H1 (cell line): Measurements from ENCODE around the gene HBEGF. TPM values are rescaled to one million over a fixed set of nuclear protein-coding genes. Genes with fewer than 3 reads are reported as not detected.

Source experiments
- CTCF ChIA-PET: fragments of 300-600 bp; sonication (Branson Sonifier 250); formaldehyde crosslinking; loops from one replicate; lab custom pipeline; 2021; ENCODE audit not compliant: partially characterized antibody; lab: Charles Lee
- POLR2A ChIA-PET: fragments of 300-600 bp; sonication (Branson Sonifier 250); formaldehyde crosslinking; loops from one replicate; lab custom pipeline; 2021; ENCODE audit warnings: inconsistent platforms; ENCODE audit not compliant: partially characterized antibody; lab: Charles Lee
- DNase-seq, 2 experiments: peaks; one replicate each; pipeline versions ENCODE4 v3.0.0 to v3.0.0-alpha.2; 2010 to 2022; ENCODE audit warnings: low spot score in 2 of 2, low read depth in 1 of 2, mixed read lengths in 1 of 2
- FAIRE-seq: peaks from 2 replicates; lab custom pipeline; 2011; peaks lifted over from hg19 to GRCh38; lab: Jason Lieb, UNC
- H2AFZ ChIP-seq: 2 replicates; pipeline ENCODE4 v1.8.1; 2012; ENCODE audit warnings: low read length, inconsistent platforms
- H2AK5ac ChIP-seq: 2 replicates; pipeline ENCODE4 v1.6.1; 2013; ENCODE audit warnings: low read depth, low read length
- H2BK120ac ChIP-seq: replicated peaks from 2 replicates; pipeline ENCODE3; 2013; ENCODE audit warnings: low read depth, low read length, inconsistent platforms
- H2BK12ac ChIP-seq: 2 replicates; pipeline ENCODE4 v1.6.1; 2013; ENCODE audit warnings: low read depth, low read length
- H2BK15ac ChIP-seq: 2 replicates; pipeline ENCODE4 v1.6.1; 2013; ENCODE audit warnings: low read length
- H2BK20ac ChIP-seq: 2 replicates; pipeline ENCODE4 v1.6.1; 2013; ENCODE audit warnings: low read length
- H2BK5ac ChIP-seq: 2 replicates; pipeline ENCODE4 v1.6.1; 2013; ENCODE audit warnings: low read depth, low read length
- H3K14ac ChIP-seq: 2 replicates; pipeline ENCODE4 v1.6.1; 2013; ENCODE audit warnings: inconsistent platforms; ENCODE audit not compliant: insufficient read length
- H3K18ac ChIP-seq: 2 replicates; pipeline ENCODE4 v1.6.1; 2013; ENCODE audit warnings: low read length; ENCODE audit errors: extremely low read depth
- H3K23ac ChIP-seq: 2 replicates; pipeline ENCODE4 v1.6.1; 2013; ENCODE audit warnings: inconsistent platforms; ENCODE audit not compliant: insufficient read length
- H3K23me2 ChIP-seq: 2 replicates; pipeline ENCODE4 v1.6.1; 2013; ENCODE audit warnings: low read depth, low read length
- H3K27ac ChIP-seq: 2 replicates; pipeline ENCODE4 v1.6.1; 2011; ENCODE audit warnings: low read depth, low read length, inconsistent platforms
- H3K27me3 ChIP-seq, 4 experiments: replicated peaks in 1 of 4; 1 replicate in 1 of 4; 2 replicates in 3 of 4; pipeline versions ENCODE4 v1.6.1 to v1.8.1; 2011 to 2013; ENCODE audit warnings: low read length in 3 of 4, mild to moderate bottlenecking in 3 of 4, inconsistent platforms in 2 of 4, mixed read lengths in 2 of 4, moderate library complexity in 1 of 4; ENCODE audit not compliant: control insufficient read depth in 3 of 4, insufficient read depth in 3 of 4; ENCODE audit errors: extremely low read depth in 1 of 4
- H3K36me3 ChIP-seq, 4 experiments: 2 replicates each; pipeline versions ENCODE4 v1.6.1 to v1.8.1; 2011 to 2013; ENCODE audit warnings: mild to moderate bottlenecking in 4 of 4, low read length in 3 of 4, moderate library complexity in 2 of 4, control low read depth in 1 of 4, inconsistent platforms in 1 of 4; ENCODE audit not compliant: insufficient read depth in 4 of 4, control insufficient read depth in 2 of 4
- H3K4ac ChIP-seq: replicated peaks from 2 replicates; pipeline ENCODE3; 2013; ENCODE audit warnings: low read length, low read depth, mixed read lengths, inconsistent platforms; ENCODE audit not compliant: insufficient read length
- H3K4me1 ChIP-seq, 4 experiments: replicated peaks in 1 of 4; 1 replicate in 1 of 4; 2 replicates in 3 of 4; pipeline versions ENCODE4 v1.6.1 to v1.8.1; 2011 to 2013; ENCODE audit warnings: low read length in 3 of 4, inconsistent platforms in 2 of 4, mixed read lengths in 1 of 4; ENCODE audit not compliant: insufficient read depth in 4 of 4, control insufficient read depth in 3 of 4
- H3K4me2 ChIP-seq, 2 experiments: 2 replicates each; pipeline versions ENCODE4 v1.6.1 to v1.8.1; 2011 to 2013; ENCODE audit warnings: low read depth in 2 of 2, low read length in 2 of 2, control low read depth in 1 of 2, inconsistent platforms in 1 of 2, mild to moderate bottlenecking in 1 of 2; ENCODE audit not compliant: insufficient read depth in 1 of 2
- H3K4me3 ChIP-seq, 4 experiments: fragments of 200-600, 300-600 bp in 1 of 4; sonication (generic), shearing (Covaris generic), sonication (Bioruptor Twin) in 1 of 4; 2 replicates each; pipeline versions ENCODE4 v1.5.1 to v1.8.1; 2011 to 2016; ENCODE audit warnings: low read length in 4 of 4, low read depth in 3 of 4, control low read depth in 2 of 4, inconsistent platforms in 2 of 4, mild to moderate bottlenecking in 2 of 4, mixed read lengths in 1 of 4, moderate library complexity in 1 of 4; ENCODE audit not compliant: insufficient read depth in 2 of 4; ENCODE audit errors: extremely low read depth in 1 of 4
- H3K56ac ChIP-seq: replicated peaks from 2 replicates; pipeline ENCODE3; 2013; ENCODE audit warnings: low read depth, mild to moderate bottlenecking, mixed read lengths, low read length, inconsistent platforms; ENCODE audit not compliant: insufficient read length
- H3K79me1 ChIP-seq: 2 replicates; pipeline ENCODE4 v1.6.1; 2013; ENCODE audit warnings: low read depth, low read length, control low read depth
- H3K79me2 ChIP-seq, 2 experiments: 2 replicates each; pipeline versions ENCODE4 v1.6.1 to v1.8.1; 2012 to 2013; ENCODE audit warnings: low read length in 2 of 2, mild to moderate bottlenecking in 2 of 2, inconsistent platforms in 1 of 2; ENCODE audit not compliant: insufficient read depth in 2 of 2, control insufficient read depth in 1 of 2
- H3K9ac ChIP-seq, 4 experiments: replicated peaks in 1 of 4; 1 replicate in 1 of 4; 2 replicates in 3 of 4; pipeline versions ENCODE4 v1.6.1 to v1.8.1; 2011 to 2013; ENCODE audit warnings: low read depth in 3 of 4, low read length in 3 of 4, control low read depth in 2 of 4, mild to moderate bottlenecking in 2 of 4, moderate library complexity in 2 of 4, inconsistent platforms in 1 of 4; ENCODE audit errors: extremely low read depth in 1 of 4
- H3K9me3 ChIP-seq, 2 experiments: 2 replicates each; pipeline versions ENCODE4 v1.6.1 to v1.8.1; 2012 to 2013; ENCODE audit warnings: mild to moderate bottlenecking in 2 of 2, moderate library complexity in 2 of 2, control low read depth in 1 of 2, inconsistent platforms in 1 of 2, low read depth in 1 of 2, low read length in 1 of 2, mixed read lengths in 1 of 2; ENCODE audit not compliant: insufficient read depth in 2 of 2
- H4K20me1 ChIP-seq, 2 experiments: replicated peaks in 1 of 2; 2 replicates each; pipeline versions ENCODE3 to v1.8.1; 2011 to 2013; ENCODE audit warnings: inconsistent platforms in 2 of 2, low read length in 2 of 2, mild to moderate bottlenecking in 1 of 2; ENCODE audit not compliant: insufficient read depth in 2 of 2, control insufficient read depth in 1 of 2
- H4K5ac ChIP-seq: 2 replicates; pipeline ENCODE4 v1.6.1; 2013; ENCODE audit warnings: low read length, low read depth, mixed read lengths, inconsistent platforms; ENCODE audit not compliant: insufficient read length
- H4K8ac ChIP-seq: 2 replicates; pipeline ENCODE4 v1.8.0; 2013; ENCODE audit warnings: mild to moderate bottlenecking, moderate library complexity, low read length, inconsistent platforms; ENCODE audit not compliant: insufficient read depth; ENCODE audit errors: extremely low read depth
- H4K91ac ChIP-seq: replicated peaks from 2 replicates; pipeline ENCODE3; 2013; ENCODE audit warnings: low read length, mixed read lengths, inconsistent platforms; ENCODE audit not compliant: insufficient read length
- ASH2L ChIP-seq: fragments of 200-600, 300-600 bp; sonication (generic); IDR thresholded peaks from one replicate; pipeline ENCODE4 v1.7.1; 2017; ENCODE audit warnings: low read length
- CTBP2 ChIP-seq: IDR thresholded peaks from 2 replicates; pipeline ENCODE4 v1.7.0; 2011; ENCODE audit warnings: borderline replicate concordance, mild to moderate bottlenecking, moderate library complexity, mixed read lengths, low read length; ENCODE audit not compliant: insufficient read depth, insufficient read length
- E2F6 ChIP-seq: IDR thresholded peaks from 2 replicates; pipeline ENCODE4 v1.6.1; 2012; ENCODE audit warnings: inconsistent platforms
- GTF2F1 ChIP-seq: IDR thresholded peaks from 2 replicates; pipeline ENCODE4 v1.6.1; 2012; ENCODE audit warnings: low read depth, low read length, improper control_type of control experiment, borderline replicate concordance
- RBBP5 ChIP-seq: IDR thresholded peaks from 2 replicates; pipeline ENCODE4 v1.7.1; 2012; ENCODE audit warnings: low read depth, mild to moderate bottlenecking, inconsistent platforms, low read length, moderate library complexity, borderline replicate concordance
- RFX5 ChIP-seq: IDR thresholded peaks from 2 replicates; pipeline ENCODE4 v1.6.1; 2011; ENCODE audit warnings: low read depth, low read length, improper control_type of control experiment, borderline replicate concordance
- SP4 ChIP-seq: IDR thresholded peaks from 2 replicates; pipeline ENCODE4 v1.6.1; 2012; ENCODE audit warnings: low read length, inconsistent platforms
- TAF1 ChIP-seq: IDR thresholded peaks from 2 replicates; pipeline ENCODE4 v1.6.1; 2011; ENCODE audit warnings: mild to moderate bottlenecking, low read depth, low read length
- TBP ChIP-seq: IDR thresholded peaks from 2 replicates; pipeline ENCODE4 v1.6.1; 2011; ENCODE audit warnings: low read depth, low read length, improper control_type of control experiment
- TCF12 ChIP-seq: IDR thresholded peaks from 2 replicates; pipeline ENCODE4 v1.6.1; 2011; ENCODE audit warnings: low read depth, mild to moderate bottlenecking, low read length
- TEAD4 ChIP-seq: IDR thresholded peaks from 2 replicates; pipeline ENCODE4 v1.6.1; 2012; ENCODE audit warnings: low read depth, low read length, inconsistent platforms, mixed read lengths
- YY1 ChIP-seq: IDR thresholded peaks from 2 replicates; pipeline ENCODE4 v1.6.1; 2011; ENCODE audit warnings: low read depth, mild to moderate bottlenecking, low read length
- WGBS, 2 experiments: shearing (Covaris generic) in 1 of 2; methylation state at CpG; one replicate each; pipeline versions ENCODE4 v1.1.6 to v1.1.7; 2013 to 2015; ENCODE audit warnings: low lambda C conversion rate in 2 of 2, mixed read lengths in 2 of 2, inconsistent platforms in 1 of 2, low coverage in 1 of 2, missing lambda C conversion rate in 1 of 2; ENCODE audit not compliant: insufficient replicate concordance in 2 of 2, insufficient coverage in 1 of 2, insufficient read length in 1 of 2; ENCODE audit errors: extremely low coverage in 1 of 2, missing lambda C conversion rate in 1 of 2; 5-methylcytosine and 5-hydroxymethylcytosine counted together
- polyA plus RNA-seq, 7 experiments: library from polyadenylated mRNA; depleted of rRNA in 3 of 7; stranded (reverse) in 5 of 7; unstranded in 2 of 7; fragments of >200 nt in 5 of 7; fragments of 200-250 nt in 2 of 7; gene quantifications; 1 replicate in 5 of 7; 2 replicates in 1 of 7; 4 replicates in 1 of 7; pipeline versions ENCODE4 v1.2.1 to v1.2.3, GENCODE V29; 2011 to 2013; ENCODE audit warnings: missing spikeins in 2 of 7, mixed read lengths in 2 of 7
- total RNA-seq: library from RNA; stranded (reverse); fragmentation: NEBNext Ultra II Directional; extraction: Animal tissue kit (Norgen Biotek cat#: 25700); gene quantifications from 2 replicates; pipeline ENCODE4 v1.2.1, GENCODE V29; 2021

HBEGF gene
- total and polyA plus RNA-seq, 2 of the 8 experiments (the other 6 are each of a cell fraction or from before 2014, with no cell fraction given) = 2.4 to 2.5 TPM

GRCh38 chr5:140355546-140355945 lies 9.1 kb upstream of the HBEGF start:
- no peak overlapping the region for H3K27ac ChIP-seq
- no peak overlapping the region for H4K91ac ChIP-seq
- no peak overlapping the region for H2BK20ac ChIP-seq
- H3K4me2 ChIP-seq = no peak overlapping the region
- H2BK5ac ChIP-seq = no peak overlapping the region
- FAIRE-seq (no peak), DNase-seq (no peak)
- WGBS, 2 experiments = 86% methylated on average over 7 of the region's 7 CpGs; no CpG with 5 or more reads in 1 of the 2 experiments
- no peak overlapping the region for H3K23ac ChIP-seq
- ChIA-PET POLR2A (interaction anchor here (0.8 to 2.8 kb wide), 5 partner anchors 10 to 119 kb away, joined by 3 to 16 read pairs (median 3); partner anchors contain the start of gene HBEGF), CTCF (interaction anchor here (0.6 to 15.0 kb wide), 11 partner anchors 9 to 308 kb away, joined by 3 to 676 read pairs (median 3); partner anchors contain the start of gene HBEGF)
- H3K18ac ChIP-seq = no peak overlapping the region
- H3K56ac ChIP-seq = no peak overlapping the region
- H3K4me3 ChIP-seq = no peak overlapping the region
- no peaks in the 10 kb centered on the region for H3K79me2 ChIP-seq
- H4K20me1 ChIP-seq = no peaks in the 10 kb centered on the region
- H2AK5ac ChIP-seq = no peak overlapping the region
- no peaks in the 10 kb centered on the region for H3K23me2 ChIP-seq
- no peak overlapping the region for H2BK12ac ChIP-seq
- TF ChIP-seq SP4 (no peak), CTBP2 (no peak), GTF2F1 (no peak), YY1 (no peak), TEAD4 (no peak), RBBP5 (no peak), E2F6 (no peak), ASH2L (no peak), TAF1 (no peak), TBP (no peak), TCF12 (no peak), RFX5 (no peak)
- H3K9me3 ChIP-seq = no peaks in the 10 kb centered on the region
- H4K5ac ChIP-seq = no peak overlapping the region
- no peak overlapping the region for H2BK15ac ChIP-seq
- H3K27me3 ChIP-seq = no peaks in the 10 kb centered on the region
- no peak overlapping the region for H4K8ac ChIP-seq
- no peak overlapping the region for H2AFZ ChIP-seq
- no peaks in the 10 kb centered on the region for H3K79me1 ChIP-seq
- H3K9ac ChIP-seq = no peak overlapping the region
- H3K4ac ChIP-seq = no peak overlapping the region
- H3K14ac ChIP-seq = no peak overlapping the region
- H3K4me1 ChIP-seq = peaks cover 0 to 5% (median 0%) of the 10 kb centered on the region in 4 experiments; a peak in 2 of 7 replicates
- H2BK120ac ChIP-seq = no peak overlapping the region
- H3K36me3 ChIP-seq = no peaks in the 10 kb centered on the region
